ENCODE data around the gene SAPCD2.

Gene SAPCD2

GRCh38 chr9:137106662-137107250 is 36.4 kb upstream of the SAPCD2 start:
- no peak for DNase-seq

GRCh38 chr9:137105814-137106661 is 35.7 kb upstream of the SAPCD2 start:
- DNase-seq = no peak

- no peak for DNase-seq
These were observed 33.0 kb upstream of the SAPCD2 start for GRCh38 chr9:137103206-137103999.

GRCh38 chr9:137099231-137099630 is 28.9 kb upstream of the SAPCD2 start:
- no peak for DNase-seq

- DNase-seq = no peak
These were observed 27.6 kb upstream of the SAPCD2 start for GRCh38 chr9:137097761-137098462.

GRCh38 chr9:137096785-137097546 is 26.6 kb upstream of the SAPCD2 start:
- DNase-seq = no peak

- no peak for DNase-seq
These were observed 25.5 kb upstream of the SAPCD2 start for GRCh38 chr9:137095664-137096517.

- no peak for DNase-seq
These were observed 19.0 kb upstream of the SAPCD2 start for GRCh38 chr9:137089232-137089947.

- no peak for DNase-seq
These were observed 17.8 kb upstream of the SAPCD2 start for GRCh38 chr9:137088121-137088520.

GRCh38 chr9:137087409-137087925 is 17.1 kb upstream of the SAPCD2 start:
- no peak for DNase-seq

GRCh38 chr9:137086531-137087408 is 16.4 kb upstream of the SAPCD2 start, which contains the start of gene MAN1B1:
TSS of gene MAN1B1 (plus strand) at chr9:137086985. CDS start at chr9:137087000, 15 bp downstream.
- DNase-seq = peak; percentile 99

- peak; percentile 66 for DNase-seq
These were observed 15.7 kb upstream of the SAPCD2 start for GRCh38 chr9:137085920-137086530.

GRCh38 chr9:137084526-137084925 is 14.2 kb upstream of the SAPCD2 start:
- DNase-seq = no peak

- DNase-seq = peak; percentile 65
These were observed 13.1 kb upstream of the SAPCD2 start for GRCh38 chr9:137083394-137084004.

GRCh38 chr9:137082925-137083290 is 12.6 kb upstream of the SAPCD2 start:
- DNase-seq = no peak

GRCh38 chr9:137082222-137082924 is 12.0 kb upstream of the SAPCD2 start:
- DNase-seq = no peak
